HG03196 (cell line): ENCODE measurements around the gene KCNAB3.

Experiments used
- ATAC-seq: cut with Tn5 transposase; IDR thresholded peaks from one replicate; pipeline ENCODE4 v1.9.1; 2021; ENCODE audit not compliant: unreplicated experiment

The KCNAB3 gene

GRCh38 chr17:7940743-7941142 lies 11.1 kb upstream of the KCNAB3 start:
- ATAC-seq, result no peak

GRCh38 chr17:7940034-7940433 lies 10.4 kb upstream of the KCNAB3 start:
- ATAC-seq, result no peak

- ATAC-seq, result no peak
Measured at GRCh38 chr17:7935859-7936258, 6.2 kb upstream of the KCNAB3 start.

- no peak for ATAC-seq
Measured at GRCh38 chr17:7932949-7933348, 3.3 kb upstream of the KCNAB3 start.

GRCh38 chr17:7932483-7932891 lies 2.8 kb upstream of the KCNAB3 start:
- ATAC-seq, result no peak

- ATAC-seq, result peak; percentile 84
Measured at GRCh38 chr17:7931709-7932482, 2.2 kb upstream of the KCNAB3 start, which contains the start of the genes CNTROB and TRAPPC1. TSS of gene CNTROB (plus strand) at chr17:7932206. CDS start at chr17:7933080, 874 bp downstream. TSS of gene TRAPPC1 (minus strand) at chr17:7931946. CDS start at chr17:7931829, 117 bp downstream.

- ATAC-seq, result no peak
Measured at GRCh38 chr17:7930841-7931631, 1.4 kb upstream of the KCNAB3 start.

- no peak for ATAC-seq
Measured at GRCh38 chr17:7927596-7927995, 2.1 kb downstream of the KCNAB3 start.

GRCh38 chr17:7922845-7923628 lies 6.6 kb downstream of the KCNAB3 start:
- ATAC-seq, result no peak

- ATAC-seq, result no peak
Measured at GRCh38 chr17:7922269-7922844, 7.3 kb downstream of the KCNAB3 start.

GRCh38 chr17:7916808-7917207 lies 12.8 kb downstream of the KCNAB3 start:
- ATAC-seq, result no peak

- ATAC-seq, result peak; percentile 16
Measured at GRCh38 chr17:7916385-7916682, 13.3 kb downstream of the KCNAB3 start.

- ATAC-seq, result peak; percentile 70
Measured at GRCh38 chr17:7915611-7916384, 13.9 kb downstream of the KCNAB3 start, which contains the start of gene RNF227. TSS of gene RNF227 (minus strand) at chr17:7916289. CDS start at chr17:7916195, 94 bp downstream.

GRCh38 chr17:7915179-7915610 lies 14.5 kb downstream of the KCNAB3 start:
- ATAC-seq, result peak; percentile 10

GRCh38 chr17:7912927-7913524 lies 16.6 kb downstream of the KCNAB3 start:
- no peak for ATAC-seq

GRCh38 chr17:7911116-7911515 lies 18.5 kb downstream of the KCNAB3 start:
- no peak for ATAC-seq

GRCh38 chr17:7910711-7911110 lies 18.9 kb downstream of the KCNAB3 start:
- no peak for ATAC-seq

- no peak for ATAC-seq
Measured at GRCh38 chr17:7910281-7910680, 19.4 kb downstream of the KCNAB3 start.

GRCh38 chr17:7909089-7909488 lies 20.6 kb downstream of the KCNAB3 start:
- no peak for ATAC-seq
